NCI-H69 (cell line): Measurements from ENCODE around the gene OPHN1.
"Not testable (repeated sequence)": the region's sequence is repeated elsewhere in the genome, so short reads cannot be mapped to it uniquely, and the experiment has no call there.

Experiments used
- DNase-seq: peaks from one replicate; lab custom pipeline; 2025; lab: John Stamatoyannopoulos, UW

The OPHN1 gene

GRCh38 chrX:68421636-68422035, 11.7 kb downstream of the OPHN1 start:
- no peak for DNase-seq

GRCh38 chrX:68420559-68420958, 12.7 kb downstream of the OPHN1 start:
- DNase-seq: no peak

DNA sequence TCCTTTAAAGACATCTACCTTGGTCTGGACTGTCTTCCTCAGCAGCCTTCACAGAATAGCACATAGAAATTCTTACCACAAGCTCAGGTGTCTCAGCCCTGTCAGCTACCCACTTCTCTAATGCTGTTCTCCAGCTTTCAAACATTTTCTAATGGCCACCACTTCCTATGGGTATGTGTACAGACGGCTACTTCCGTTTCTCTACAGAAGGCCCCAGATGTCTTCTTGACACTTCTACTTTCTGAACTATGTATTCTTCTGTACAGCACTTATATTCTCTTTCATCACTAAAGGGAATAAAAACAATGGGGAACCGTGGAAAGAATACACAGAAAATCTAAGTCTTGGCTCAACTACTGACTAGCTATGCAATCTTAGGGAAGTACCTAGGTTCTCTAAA, 13.3 kb downstream of the OPHN1 start:
- DNase-seq: no peak

- DNase-seq: no peak
These were observed 15.6 kb downstream of the OPHN1 start for GRCh38 chrX:68417651-68418050.

DNA sequence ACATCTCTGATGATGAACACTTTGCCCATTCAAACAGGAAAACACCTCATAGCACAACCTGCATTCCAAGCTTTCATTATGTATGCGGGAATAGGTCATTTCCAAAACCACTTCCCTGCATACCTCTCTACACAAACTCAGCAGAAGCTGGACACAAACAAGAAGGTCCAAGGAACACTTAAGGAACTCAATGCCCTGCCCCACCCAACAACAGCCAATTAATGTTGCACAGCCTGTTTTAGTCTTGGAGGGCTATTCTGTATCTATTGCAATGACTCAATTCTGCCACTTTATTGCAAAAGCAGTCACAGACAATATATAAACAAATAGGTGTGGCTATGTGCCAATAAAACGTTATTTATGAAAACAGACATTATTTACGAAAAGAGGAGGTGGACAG, 16.7 kb downstream of the OPHN1 start:
- no peak for DNase-seq

DNA sequence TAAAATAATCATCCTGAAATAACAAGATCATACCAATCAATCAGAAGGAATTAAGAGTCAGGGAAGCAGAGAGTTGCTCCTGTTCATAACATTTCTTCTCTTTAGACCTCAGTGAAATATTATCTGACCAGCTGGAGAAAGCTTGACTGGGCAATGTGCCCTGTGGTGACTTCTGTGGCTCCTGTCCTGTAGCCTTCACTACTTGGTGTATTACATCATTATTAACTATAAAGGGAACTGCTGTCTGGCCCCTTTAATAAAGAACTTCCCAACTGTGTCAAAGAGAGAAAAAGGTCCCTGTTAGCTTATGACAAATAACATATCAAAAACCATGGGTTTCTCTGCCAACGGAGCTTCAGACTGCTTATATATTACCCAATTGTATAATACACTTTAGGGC, 18.0 kb downstream of the OPHN1 start:
- DNase-seq: no peak

GRCh38 chrX:68413254-68413653, 20.0 kb downstream of the OPHN1 start:
- no peak for DNase-seq

GRCh38 chrX:68411729-68412128, 21.6 kb downstream of the OPHN1 start:
- DNase-seq: no peak

GRCh38 chrX:68409194-68409593, 24.1 kb downstream of the OPHN1 start:
- no peak for DNase-seq

GRCh38 chrX:68403522-68403921, 29.8 kb downstream of the OPHN1 start:
- no peak for DNase-seq

GRCh38 chrX:68403038-68403437, 30.3 kb downstream of the OPHN1 start:
- no peak for DNase-seq

DNA sequence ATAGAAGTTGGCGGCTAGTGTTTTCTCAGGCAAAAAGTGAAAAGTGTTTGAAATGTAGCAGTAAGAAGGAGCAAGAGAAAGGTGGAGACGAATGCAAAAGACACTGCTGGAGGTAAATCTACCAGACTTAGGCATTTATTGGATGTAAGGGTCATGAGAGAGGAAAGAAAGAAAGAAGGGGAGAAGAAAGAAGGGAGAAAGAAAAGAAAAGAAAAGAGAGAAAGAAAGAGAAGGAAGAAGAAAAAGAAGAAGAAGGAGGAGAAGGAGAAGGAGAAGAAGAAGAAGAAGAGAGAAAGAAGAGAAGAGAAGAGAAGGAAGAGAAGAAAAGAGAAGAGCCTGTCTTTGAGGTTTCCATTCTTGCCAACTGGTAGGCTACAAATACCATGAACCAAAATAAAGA, 31.2 kb downstream of the OPHN1 start:
- DNase-seq: no peak

GRCh38 chrX:68398291-68398690, 35.0 kb downstream of the OPHN1 start:
- no peak for DNase-seq

- peak; percentile 0 for DNase-seq
These were observed 36.3 kb downstream of the OPHN1 start for GRCh38 chrX:68396953-68397352.

DNA sequence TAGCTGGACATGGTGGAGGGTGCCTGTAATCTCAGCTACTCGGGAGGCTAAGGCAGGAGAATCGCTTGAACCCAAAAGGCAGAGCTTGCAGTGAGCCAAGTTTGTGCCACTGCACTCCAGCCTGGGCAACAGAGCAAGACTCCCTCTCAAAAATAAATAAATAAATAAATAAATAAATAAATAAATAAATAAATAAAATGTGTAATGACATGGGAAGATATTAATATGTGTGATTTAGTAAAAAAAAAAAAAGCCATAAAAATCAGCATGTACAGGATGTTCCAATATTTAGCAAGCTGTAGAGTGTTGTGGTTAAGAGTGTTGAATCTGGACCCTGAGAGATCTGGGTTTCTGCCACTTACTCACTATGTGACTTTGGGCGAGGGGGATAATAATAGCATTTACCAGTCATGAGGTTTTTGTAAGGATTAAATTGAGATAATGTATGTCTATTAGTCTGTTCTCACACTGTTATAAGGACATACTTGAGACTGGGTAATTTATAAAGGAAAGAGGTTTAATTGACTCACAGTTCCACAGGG, 43.8 kb downstream of the OPHN1 start:
- DNase-seq: not testable (repeated sequence)

DNA sequence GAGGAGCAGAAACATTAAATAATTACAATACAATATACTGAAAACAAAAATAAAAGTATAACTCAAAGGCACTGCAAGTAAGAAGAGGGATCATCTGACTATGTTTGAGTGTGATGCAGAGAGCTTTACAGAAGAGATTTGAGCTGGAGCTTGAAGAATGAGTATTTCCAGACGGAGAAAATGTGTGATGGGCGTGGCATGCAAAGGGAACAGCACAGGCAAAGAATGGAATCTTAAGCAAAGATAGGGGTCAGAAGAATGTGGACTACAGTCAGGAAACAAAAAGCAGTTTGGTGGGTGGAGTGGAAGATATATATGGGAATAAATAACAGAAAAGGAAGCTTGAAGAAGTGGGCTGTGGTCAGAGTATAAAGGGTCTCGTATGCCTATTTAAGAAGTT, 45.5 kb downstream of the OPHN1 start:
- no peak for DNase-seq

- no peak for DNase-seq
These were observed 49.8 kb downstream of the OPHN1 start for GRCh38 chrX:68383540-68383939.

DNA sequence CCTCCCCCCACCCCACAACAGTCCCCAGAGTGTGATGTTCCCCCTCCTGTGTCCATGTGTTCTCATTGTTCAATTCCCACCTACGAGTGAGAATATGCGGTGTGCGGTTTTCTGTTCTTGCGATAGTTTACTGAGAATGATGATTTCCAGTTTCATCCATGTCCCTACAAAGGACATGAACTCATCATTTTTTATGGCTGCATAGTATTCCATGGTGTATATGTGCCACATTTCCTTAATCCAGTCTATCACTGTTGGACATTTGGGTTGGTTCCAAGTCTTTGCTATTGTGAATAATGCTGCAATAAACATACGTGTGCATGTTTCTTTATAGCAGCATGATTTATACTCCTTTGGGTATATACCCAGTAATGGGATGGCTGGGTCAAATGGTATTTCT, 55.7 kb downstream of the OPHN1 start:
- not testable (repeated sequence) for DNase-seq

DNA sequence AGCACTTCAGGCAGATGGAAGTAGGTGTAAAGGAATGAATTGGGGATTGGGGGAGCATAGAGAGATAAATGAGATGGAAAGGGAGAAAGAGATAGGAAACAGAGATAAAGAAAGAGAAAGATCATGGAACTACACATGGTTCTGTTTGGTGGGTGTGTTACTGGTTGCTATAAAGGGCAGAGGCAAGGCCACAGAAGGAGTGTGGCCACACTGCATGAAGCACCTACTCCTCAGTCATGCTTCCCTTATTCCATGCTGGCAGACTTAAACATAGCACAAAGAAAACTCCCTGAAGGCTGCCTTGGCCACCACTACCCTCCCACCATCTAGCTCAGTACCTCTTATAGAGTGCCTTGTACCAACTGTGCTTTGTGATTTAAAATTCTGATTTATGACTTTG, 56.9 kb downstream of the OPHN1 start:
- no peak for DNase-seq

GRCh38 chrX:68375803-68376202, 57.5 kb downstream of the OPHN1 start:
- no peak for DNase-seq

GRCh38 chrX:68372665-68373064, 60.6 kb downstream of the OPHN1 start:
- no peak for DNase-seq

- no peak for DNase-seq
These were observed 63.7 kb downstream of the OPHN1 start for GRCh38 chrX:68369559-68369958.

GRCh38 chrX:68365341-68365740, 68.0 kb downstream of the OPHN1 start:
- DNase-seq: no peak

DNA sequence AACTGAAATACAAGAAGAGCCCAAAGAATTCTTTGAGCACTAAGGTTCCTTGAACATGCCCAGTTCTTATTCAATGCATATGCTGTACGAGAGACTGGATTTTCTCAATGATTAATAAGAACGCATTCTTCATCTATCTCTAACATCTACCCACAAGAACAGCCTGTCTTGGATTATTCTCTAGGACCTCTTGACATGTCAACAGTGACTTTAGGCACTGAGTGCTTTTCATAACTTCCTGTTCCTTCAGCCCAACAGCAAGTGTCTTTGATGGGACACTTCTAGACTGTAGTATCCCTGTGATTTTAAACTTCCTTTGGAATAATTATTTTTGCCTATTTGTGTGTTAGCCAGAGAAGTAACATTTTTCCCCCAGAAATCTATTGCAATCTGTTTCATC, 69.3 kb downstream of the OPHN1 start:
- DNase-seq: no peak

- no peak for DNase-seq
These were observed 74.6 kb downstream of the OPHN1 start for GRCh38 chrX:68358679-68359078.
